ENCODE data around the gene HOMEZ.

Gene HOMEZ

GRCh38 chr14:23299986-23300686, 14.2 kb upstream of the HOMEZ start:
- Histone ChIP-seq H3K36me3 (ENCODE audit: insufficient read depth, low read length) (peaks cover 35% of the 10 kb centered on the region), H3K9me3 (ENCODE audit: insufficient read depth, low read length, severe bottlenecking) (no peaks in the 10 kb centered on the region), H3K9ac (ENCODE audit: low read depth, low read length) (peak overlapping the region; percentile 90), H3K4me1 (ENCODE audit: insufficient read depth, low read length) (peaks cover 38% of the 10 kb centered on the region), H3K4me3 (ENCODE audit: low read depth in 1 of 2, low read length in 2 of 2) (peak overlapping the region; percentile 70 to 87), H3K27me3 (ENCODE audit: insufficient read depth, low read length, poor library complexity) (no peaks in the 10 kb centered on the region), H3K27ac (ENCODE audit: low read length) (peak overlapping the region; percentile 89), H2AFZ (ENCODE audit: low read depth, low read length) (peak overlapping the region; percentile 82; the same call in 1 of the 2 replicates), H3K4me2 (ENCODE audit: insufficient read depth, low read length) (peak overlapping the region; percentile 98), H3K79me2 (ENCODE audit: insufficient read depth, low read length) (peaks cover 16% of the 10 kb centered on the region), H4K20me1 (ENCODE audit: insufficient read depth, low read length) (no peaks in the 10 kb centered on the region)
- no peak for TF ChIP-seq EZH2 (IDR thresholded peaks at IDR 0.05; ENCODE audit: borderline replicate concordance, low read depth, low read length, severe bottlenecking)
- no peak for TF ChIP-seq CTCF (IDR thresholded peaks at IDR 0.05; ENCODE audit: borderline replicate concordance, extremely low read depth, low read length, poor library complexity, severe bottlenecking)
- ATAC-seq (ENCODE audit: insufficient read depth, low read depth) (no peak), DNase-seq (no peak)

- no peak overlapping the region for H3K4me3 ChIP-seq (ENCODE audit: low read depth in 1 of 2, low read length in 2 of 2)
- H3K27ac ChIP-seq (ENCODE audit: low read length), result no peak overlapping the region
- H3K27me3 ChIP-seq (ENCODE audit: insufficient read depth, low read length, poor library complexity), result no peaks in the 10 kb centered on the region
- H2AFZ ChIP-seq (ENCODE audit: low read depth, low read length), result no peak overlapping the region
- peak overlapping the region; percentile 90; the same call in 1 of the 2 replicates for H3K9ac ChIP-seq (ENCODE audit: low read depth, low read length)
- H4K20me1 ChIP-seq (ENCODE audit: insufficient read depth, low read length), result no peaks in the 10 kb centered on the region
- H3K79me2 ChIP-seq (ENCODE audit: insufficient read depth, low read length), result peaks cover 16% of the 10 kb centered on the region
- ATAC-seq (ENCODE audit: insufficient read depth, low read depth) (no peak), DNase-seq (no peak)
- H3K36me3 ChIP-seq (ENCODE audit: insufficient read depth, low read length), result peaks cover 35% of the 10 kb centered on the region
- H3K4me1 ChIP-seq (ENCODE audit: insufficient read depth, low read length), result peaks cover 37% of the 10 kb centered on the region
- peak overlapping the region; percentile 98; the same call in 1 of the 2 replicates for H3K4me2 ChIP-seq (ENCODE audit: insufficient read depth, low read length)
- no peaks in the 10 kb centered on the region for H3K9me3 ChIP-seq (ENCODE audit: insufficient read depth, low read length, severe bottlenecking)
- TF ChIP-seq EZH2 (IDR thresholded peaks at IDR 0.05; ENCODE audit: borderline replicate concordance, low read depth, low read length, severe bottlenecking) (no peak), CTCF (IDR thresholded peaks at IDR 0.05; ENCODE audit: borderline replicate concordance, extremely low read depth, low read length, poor library complexity, severe bottlenecking) (peak; percentile 32)
Measured at GRCh38 chr14:23299211-23299957, 13.5 kb upstream of the HOMEZ start.

GRCh38 chr14:23297611-23298277, 11.8 kb upstream of the HOMEZ start:
- peaks cover 35% of the 10 kb centered on the region for H3K36me3 ChIP-seq (ENCODE audit: insufficient read depth, low read length)
- H3K9me3 ChIP-seq (ENCODE audit: insufficient read depth, low read length, severe bottlenecking), result no peaks in the 10 kb centered on the region
- peaks cover 30% of the 10 kb centered on the region for H3K4me1 ChIP-seq (ENCODE audit: insufficient read depth, low read length)
- no peak overlapping the region for H3K4me2 ChIP-seq (ENCODE audit: insufficient read depth, low read length)
- H3K4me3 ChIP-seq (ENCODE audit: low read depth in 1 of 2, low read length in 2 of 2), result no peak overlapping the region
- no peak overlapping the region for H3K27ac ChIP-seq (ENCODE audit: low read length)
- H3K27me3 ChIP-seq (ENCODE audit: insufficient read depth, low read length, poor library complexity), result no peaks in the 10 kb centered on the region
- H4K20me1 ChIP-seq (ENCODE audit: insufficient read depth, low read length), result no peaks in the 10 kb centered on the region
- H3K79me2 ChIP-seq (ENCODE audit: insufficient read depth, low read length), result peaks cover 14% of the 10 kb centered on the region
- H3K9ac ChIP-seq (ENCODE audit: low read depth, low read length), result no peak overlapping the region
- TF ChIP-seq CTCF (IDR thresholded peaks at IDR 0.05; ENCODE audit: borderline replicate concordance, extremely low read depth, low read length, poor library complexity, severe bottlenecking) (no peak), EZH2 (IDR thresholded peaks at IDR 0.05; ENCODE audit: borderline replicate concordance, low read depth, low read length, severe bottlenecking) (no peak)
- DNase-seq, result no peak
- ATAC-seq (ENCODE audit: insufficient read depth, low read depth), result no peak
- H2AFZ ChIP-seq (ENCODE audit: low read depth, low read length), result no peak overlapping the region

All from DND-41 (cell line).